ENCODE results near the gene GDF10.

GDF10 gene

DNA sequence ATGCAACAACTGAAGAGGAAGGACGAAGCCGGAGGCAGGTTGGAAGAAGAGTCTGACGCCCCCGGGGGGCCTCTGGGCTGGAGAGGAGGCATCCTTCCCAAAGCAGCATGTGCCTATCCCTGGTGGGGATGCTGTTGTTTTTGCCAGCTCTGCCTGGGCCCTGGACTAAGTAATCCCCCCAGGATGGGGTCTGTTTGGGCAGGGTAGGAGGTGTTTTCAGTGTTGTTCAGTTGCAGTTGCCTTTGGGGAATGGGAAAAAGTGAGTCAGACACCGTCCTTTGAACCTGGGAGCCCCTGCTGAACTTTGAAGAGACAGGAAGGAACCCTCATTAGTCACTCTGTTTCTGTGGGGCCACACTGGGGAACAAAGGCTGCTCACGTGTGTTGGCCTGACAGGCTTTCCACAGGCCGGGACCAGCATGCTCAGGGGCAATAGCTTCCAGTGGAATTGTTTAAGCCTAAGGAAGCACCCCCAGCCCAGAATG is 35.2 kb upstream of the GDF10 start:
- no peaks in the 10 kb centered on the region for H3K79me2 ChIP-seq (ENCODE audit: insufficient read depth, low read length)
- no peaks in the 10 kb centered on the region for H3F3A ChIP-seq (ENCODE audit: low read depth)
- no peaks in the 10 kb centered on the region for H3K9me2 ChIP-seq (replicated peaks; ENCODE audit: low read depth, low read length)
- H3K36me3 ChIP-seq (ENCODE audit: insufficient read depth, low read length), result no peaks in the 10 kb centered on the region
- H4K20me1 ChIP-seq (ENCODE audit: insufficient read depth, low read length, poor library complexity, severe bottlenecking), result no peaks in the 10 kb centered on the region
- peak overlapping the region; percentile 58 for H3K4me2 ChIP-seq (ENCODE audit: low read depth, low read length, poor library complexity, severe bottlenecking)
- peak overlapping the region; percentile 68 for H2AFZ ChIP-seq (ENCODE audit: low read length)
- no peaks in the 10 kb centered on the region for H3K27me3 ChIP-seq (ENCODE audit: insufficient read depth, low read length, poor library complexity, severe bottlenecking)
- H3K4me1 ChIP-seq (ENCODE audit: insufficient read depth, low read length, poor library complexity, severe bottlenecking), result peaks cover 69% of the 10 kb centered on the region
- no peaks in the 10 kb centered on the region for H3K9me3 ChIP-seq (ENCODE audit: insufficient read depth, low read depth, low read length)
- H3K4me3 ChIP-seq (ENCODE audit: low read length, poor library complexity, severe bottlenecking), result peak overlapping the region; percentile 44
- peak overlapping the region; percentile 65 for H3K9ac ChIP-seq (ENCODE audit: low read depth, low read length, poor library complexity, severe bottlenecking)
- TF ChIP-seq, protein P1, sequence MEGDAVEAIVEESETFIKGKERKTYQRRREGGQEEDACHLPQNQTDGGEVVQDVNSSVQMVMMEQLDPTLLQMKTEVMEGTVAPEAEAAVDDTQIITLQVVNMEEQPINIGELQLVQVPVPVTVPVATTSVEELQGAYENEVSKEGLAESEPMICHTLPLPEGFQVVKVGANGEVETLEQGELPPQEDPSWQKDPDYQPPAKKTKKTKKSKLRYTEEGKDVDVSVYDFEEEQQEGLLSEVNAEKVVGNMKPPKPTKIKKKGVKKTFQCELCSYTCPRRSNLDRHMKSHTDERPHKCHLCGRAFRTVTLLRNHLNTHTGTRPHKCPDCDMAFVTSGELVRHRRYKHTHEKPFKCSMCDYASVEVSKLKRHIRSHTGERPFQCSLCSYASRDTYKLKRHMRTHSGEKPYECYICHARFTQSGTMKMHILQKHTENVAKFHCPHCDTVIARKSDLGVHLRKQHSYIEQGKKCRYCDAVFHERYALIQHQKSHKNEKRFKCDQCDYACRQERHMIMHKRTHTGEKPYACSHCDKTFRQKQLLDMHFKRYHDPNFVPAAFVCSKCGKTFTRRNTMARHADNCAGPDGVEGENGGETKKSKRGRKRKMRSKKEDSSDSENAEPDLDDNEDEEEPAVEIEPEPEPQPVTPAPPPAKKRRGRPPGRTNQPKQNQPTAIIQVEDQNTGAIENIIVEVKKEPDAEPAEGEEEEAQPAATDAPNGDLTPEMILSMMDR (conservative IDR thresholded peaks at IDR 0.05; ENCODE audit: low read length), result no peak
- no peak for TF ChIP-seq EZH2phosphoT487 (IDR thresholded peaks at IDR 0.05; ENCODE audit: borderline replicate concordance)

DNA sequence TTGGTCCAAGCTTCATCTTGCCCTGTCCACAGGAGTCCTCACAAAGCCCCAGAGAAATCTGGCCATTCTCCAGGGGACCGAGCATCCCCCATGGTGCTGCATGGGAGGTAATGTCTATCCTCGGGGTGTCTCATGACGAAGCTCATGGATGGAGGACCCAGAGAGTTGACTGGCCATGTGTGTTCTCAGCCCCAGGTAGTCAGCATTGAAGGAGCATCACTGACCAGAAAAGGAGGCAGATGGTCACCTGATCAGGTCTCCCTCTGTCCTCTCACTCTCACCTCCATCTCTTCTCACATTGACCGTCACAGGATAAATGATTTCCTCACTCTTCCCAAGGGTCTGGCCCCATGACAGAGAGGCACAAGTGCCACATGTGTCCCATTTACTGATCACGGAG is 33.4 kb upstream of the GDF10 start:
- H3K4me3 ChIP-seq (ENCODE audit: low read length, poor library complexity, severe bottlenecking), result no peak overlapping the region

DNA sequence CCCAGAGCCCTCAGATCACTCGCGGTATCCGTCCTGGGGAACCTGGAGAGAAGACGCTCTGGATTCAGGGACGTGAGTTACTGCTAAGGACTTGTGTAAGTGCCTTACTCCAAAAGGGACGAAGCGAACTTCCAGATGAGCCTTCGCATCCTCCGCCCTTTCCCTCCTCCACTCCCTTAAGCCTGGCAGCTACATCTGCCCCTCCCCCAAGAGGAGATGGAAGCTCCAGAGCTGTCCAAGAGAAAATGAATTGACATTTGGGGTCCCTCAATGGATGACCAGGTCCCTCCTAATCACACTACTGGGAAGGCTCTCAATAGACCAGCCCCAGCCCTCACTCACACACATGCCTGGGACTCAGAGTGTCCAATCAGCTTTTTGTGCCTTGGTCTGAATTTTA is 31.3 kb upstream of the GDF10 start:
- peaks cover 33% of the 10 kb centered on the region for H3K4me1 ChIP-seq (ENCODE audit: insufficient read depth, low read length, poor library complexity, severe bottlenecking)
- no peak overlapping the region for H2AFZ ChIP-seq (ENCODE audit: low read length)
- no peaks in the 10 kb centered on the region for H3K9me2 ChIP-seq (replicated peaks; ENCODE audit: low read depth, low read length)
- peaks cover 8% of the 10 kb centered on the region; the same call in 1 of the 2 replicates for H3K9me3 ChIP-seq (ENCODE audit: insufficient read depth, low read depth, low read length)
- no peaks in the 10 kb centered on the region for H4K20me1 ChIP-seq (ENCODE audit: insufficient read depth, low read length, poor library complexity, severe bottlenecking)
- no peaks in the 10 kb centered on the region for H3F3A ChIP-seq (ENCODE audit: low read depth)
- H3K4me2 ChIP-seq (ENCODE audit: low read depth, low read length, poor library complexity, severe bottlenecking), result no peak overlapping the region
- no peak overlapping the region for H3K9ac ChIP-seq (ENCODE audit: low read depth, low read length, poor library complexity, severe bottlenecking)
- no peak overlapping the region for H3K4me3 ChIP-seq (ENCODE audit: low read length, poor library complexity, severe bottlenecking)
- H3K27me3 ChIP-seq (ENCODE audit: insufficient read depth, low read length, poor library complexity, severe bottlenecking), result no peaks in the 10 kb centered on the region
- TF ChIP-seq, protein P1 (conservative IDR thresholded peaks at IDR 0.05; ENCODE audit: low read length), result no peak
- TF ChIP-seq EZH2phosphoT487 (IDR thresholded peaks at IDR 0.05; ENCODE audit: borderline replicate concordance), result no peak
- no peaks in the 10 kb centered on the region for H3K79me2 ChIP-seq (ENCODE audit: insufficient read depth, low read length)
- no peaks in the 10 kb centered on the region for H3K36me3 ChIP-seq (ENCODE audit: insufficient read depth, low read length)

More for the DNA sequence above, 33.4 kb upstream of the GDF10 start:
- no peaks in the 10 kb centered on the region for H3K27me3 ChIP-seq (ENCODE audit: insufficient read depth, low read length, poor library complexity, severe bottlenecking)
- H3K9me3 ChIP-seq (ENCODE audit: insufficient read depth, low read depth, low read length), result no peaks in the 10 kb centered on the region
- no peaks in the 10 kb centered on the region for H3K36me3 ChIP-seq (ENCODE audit: insufficient read depth, low read length)
- no peak overlapping the region for H2AFZ ChIP-seq (ENCODE audit: low read length)
- no peak for TF ChIP-seq EZH2phosphoT487 (IDR thresholded peaks at IDR 0.05; ENCODE audit: borderline replicate concordance)
- TF ChIP-seq, protein P1 (conservative IDR thresholded peaks at IDR 0.05; ENCODE audit: low read length), result no peak
- peaks cover 53% of the 10 kb centered on the region for H3K4me1 ChIP-seq (ENCODE audit: insufficient read depth, low read length, poor library complexity, severe bottlenecking)
- H3K4me2 ChIP-seq (ENCODE audit: low read depth, low read length, poor library complexity, severe bottlenecking), result no peak overlapping the region
- no peaks in the 10 kb centered on the region for H3K79me2 ChIP-seq (ENCODE audit: insufficient read depth, low read length)
- H3F3A ChIP-seq (ENCODE audit: low read depth), result no peaks in the 10 kb centered on the region
- no peaks in the 10 kb centered on the region for H3K9me2 ChIP-seq (replicated peaks; ENCODE audit: low read depth, low read length)
- H3K9ac ChIP-seq (ENCODE audit: low read depth, low read length, poor library complexity, severe bottlenecking), result no peak overlapping the region
- no peaks in the 10 kb centered on the region for H4K20me1 ChIP-seq (ENCODE audit: insufficient read depth, low read length, poor library complexity, severe bottlenecking)
